Activated gamma-delta T cell treated with Interleukin-2 at 50 U/mL for 16 hours (primary cell): ENCODE results near the gene FOSL1.

ENCODE experiments used
- DNase-seq: peaks from one replicate; pipeline ENCODE4 v3.0.0-alpha.2; 2020

The FOSL1 gene

GRCh38 chr11:65873318-65874156, 26.7 kb downstream of the FOSL1 start:
- peak; percentile 96 for DNase-seq

- DNase-seq: no peak
These were observed 27.4 kb downstream of the FOSL1 start, which contains the start of gene EFEMP2 for GRCh38 chr11:65872586-65873317. EFEMP2 (minus strand) TSS chr11:65872800; CDS start chr11:65872354, 446 bp downstream.

- no peak for DNase-seq
These were observed 28.2 kb downstream of the FOSL1 start for GRCh38 chr11:65871811-65872548.

- no peak for DNase-seq
These were observed 29.2 kb downstream of the FOSL1 start for GRCh38 chr11:65870706-65871681.

- DNase-seq: no peak
These were observed 29.9 kb downstream of the FOSL1 start for GRCh38 chr11:65870307-65870658.

GRCh38 chr11:65869643-65870306, 30.4 kb downstream of the FOSL1 start:
- no peak for DNase-seq

GRCh38 chr11:65868907-65869306, 31.3 kb downstream of the FOSL1 start:
- no peak for DNase-seq

- no peak for DNase-seq
These were observed 32.0 kb downstream of the FOSL1 start for GRCh38 chr11:65868076-65868667.

GRCh38 chr11:65867284-65868071, 32.7 kb downstream of the FOSL1 start:
- DNase-seq: no peak

- DNase-seq: no peak
These were observed 33.5 kb downstream of the FOSL1 start for GRCh38 chr11:65866509-65867283.

- no peak for DNase-seq
These were observed 34.5 kb downstream of the FOSL1 start for GRCh38 chr11:65865550-65866172.

- no peak for DNase-seq
These were observed 35.3 kb downstream of the FOSL1 start for GRCh38 chr11:65864706-65865471.

GRCh38 chr11:65863889-65864705, 36.1 kb downstream of the FOSL1 start:
- no peak for DNase-seq

GRCh38 chr11:65862941-65863888, 37.0 kb downstream of the FOSL1 start:
- no peak for DNase-seq

GRCh38 chr11:65862191-65862735, 37.9 kb downstream of the FOSL1 start:
- DNase-seq: no peak
